HCT116 (cell line): ENCODE results near the gene HEXA.

ENCODE experiments used
- CTCF ChIP-seq, 3 experiments: fragments of 200-600 bp in 1 of 3; sonication (generic) in 1 of 3; IDR thresholded peaks in 2 of 3; conservative IDR thresholded peaks in 1 of 3; 2 replicates each; pipeline ENCODE4 v1.5.1; 2012 to 2017; ENCODE audit warnings: low read depth in 2 of 3, low read length in 2 of 3, antibody characterized with exemption in 1 of 3, borderline replicate concordance in 1 of 3, control low read depth in 1 of 3, mild to moderate bottlenecking in 1 of 3, mixed read lengths in 1 of 3, mixed run types in 1 of 3, moderate library complexity in 1 of 3; ENCODE audit not compliant: insufficient read depth in 1 of 3
- ELF1 ChIP-seq: IDR thresholded peaks from 2 replicates; pipeline ENCODE4 v1.6.1; 2012; ENCODE audit warnings: low read depth, borderline replicate concordance
- EZH2 ChIP-seq: fragments of 200-600 bp; sonication (generic); IDR thresholded peaks from 2 replicates; pipeline ENCODE4 v1.6.1; 2017; ENCODE audit warnings: antibody characterized with exemption, mixed run types
- POLR2A ChIP-seq: IDR thresholded peaks from 2 replicates; pipeline ENCODE4 v1.7.0; 2011; ENCODE audit warnings: borderline replicate concordance; ENCODE audit not compliant: insufficient read depth, insufficient read length; ENCODE audit errors: extremely low read depth
- YY1 ChIP-seq: IDR thresholded peaks from 2 replicates; pipeline ENCODE4 v1.6.1; 2011; ENCODE audit warnings: low read length, low read depth, moderate library complexity, mild to moderate bottlenecking; ENCODE audit not compliant: insufficient replicate concordance; ENCODE audit errors: extremely low read depth
- ZNF274 ChIP-seq: fragments of 200-500 bp; sonication (Bioruptor generic); IDR thresholded peaks from 2 replicates; pipeline ENCODE4 v1.6.1; 2014; ENCODE audit warnings: mild to moderate bottlenecking, low read depth, low read length, inconsistent platforms

GRCh38 chr15:72365844-72366243, 10.0 kb downstream of the HEXA start:
- no peak for TF ChIP-seq EZH2
- no peak for TF ChIP-seq CTCF (IDR thresholded peaks at IDR 0.05 in 2 of 3, conservative IDR thresholded peaks at IDR 0.05 in 1 of 3; ENCODE audit: borderline replicate concordance in 1 of 3, insufficient read depth in 1 of 3, low read depth in 2 of 3, low read length in 2 of 3)
- no peak for TF ChIP-seq YY1
- TF ChIP-seq POLR2A, result no peak
- TF ChIP-seq ELF1, result no peak
- no peak for TF ChIP-seq ZNF274
